ENCODE measurements around the gene SERPINA4. TPM values are rescaled to one million over a fixed set of nuclear protein-coding genes. Genes with fewer than 3 reads are reported as not detected.

Gene SERPINA4
- total RNA-seq, result not detected in 2 replicates

GRCh38 chr14:94560751-94561655 is at the start of gene SERPINA4:
SERPINA4 (plus strand) TSS chr14:94561442; CDS start chr14:94563483, 2,041 bp downstream.

GRCh38 chr14:94581127-94581999 is 20.1 kb downstream of the SERPINA4 start, which contains the start of gene SERPINA5:
SERPINA5 (plus strand) TSS chr14:94581426; CDS start chr14:94587363, 5,937 bp downstream.

DNA sequence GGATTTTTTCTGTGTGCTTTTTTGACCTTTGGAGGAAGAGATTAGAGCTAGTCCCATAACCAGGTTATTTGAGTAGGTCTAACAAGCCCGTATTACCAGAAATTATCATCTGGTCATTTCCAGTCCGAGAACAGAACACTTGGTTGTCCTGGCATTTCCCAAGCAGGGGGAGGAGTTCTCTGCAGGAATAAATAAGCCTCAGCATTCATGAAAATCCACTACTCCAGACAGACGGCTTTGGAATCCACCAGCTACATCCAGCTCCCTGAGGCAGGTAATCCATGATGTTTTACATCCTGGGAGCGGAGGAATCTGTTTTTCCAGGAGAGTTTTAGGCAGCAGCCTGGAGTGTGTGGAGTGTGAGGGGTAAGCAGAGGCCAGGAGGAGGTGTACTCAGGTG is 50.9 kb downstream of the SERPINA4 start, which contains the start of gene SERPINA3:
SERPINA3 (plus strand) TSS at position 218 of the 400 bp plus-strand sequence. CDS start 2,051 bp downstream, outside the sequence.

Other genes with a start within 250 kb of the SERPINA4 start
- gene SERPINA6, start 238.1 kb upstream of the SERPINA4 start, total RNA-seq, result not detected in 2 replicates
- gene SERPINA2, start 194.7 kb upstream of the SERPINA4 start, total RNA-seq, result not detected in 2 replicates
- not detected in 2 replicates for gene SERPINA1, start 172.8 kb upstream of the SERPINA4 start, total RNA-seq
- not detected in 2 replicates for gene SERPINA11, start 108.6 kb upstream of the SERPINA4 start, total RNA-seq
- gene SERPINA9, start 85.2 kb upstream of the SERPINA4 start, total RNA-seq, result not detected in 2 replicates
- not detected in 2 replicates for gene SERPINA12, start 52.0 kb upstream of the SERPINA4 start, total RNA-seq
- gene SERPINA5, start 20.0 kb downstream of the SERPINA4 start, total RNA-seq, result 0.03 and 0.33 TPM in 2 replicates
- 9.7 and 37.5 TPM in 2 replicates for gene SERPINA3, start 50.9 kb downstream of the SERPINA4 start, total RNA-seq
- 0.46 TPM in 1 of 2 replicates, not detected in the other for gene GSC, start 208.7 kb downstream of the SERPINA4 start, total RNA-seq